Osteocyte (in vitro differentiated cells): ENCODE measurements around the gene SRXN1. TPM values are rescaled to one million over a fixed set of nuclear protein-coding genes. Genes with fewer than 3 reads are reported as not detected.

ENCODE experiments used
- DNase-seq: peaks from one replicate; pipeline ENCODE4 v3.0.0; 2021; ENCODE audit warnings: mixed read lengths; ENCODE audit not compliant: unreplicated experiment; ENCODE audit errors: extremely low spot score
- H3K27ac Mint-ChIP-seq: one replicate; pipeline ENCODE4 v1.8.0; 2021; ENCODE audit warnings: mild to moderate bottlenecking, mixed read lengths; ENCODE audit not compliant: unreplicated experiment
- H3K27me3 Mint-ChIP-seq: one replicate; pipeline ENCODE4 v1.8.0; 2021; ENCODE audit warnings: mixed read lengths; ENCODE audit not compliant: unreplicated experiment
- H3K36me3 Mint-ChIP-seq: one replicate; pipeline ENCODE4 v1.8.0; 2021; ENCODE audit warnings: mixed read lengths; ENCODE audit not compliant: unreplicated experiment
- H3K4me1 Mint-ChIP-seq: one replicate; pipeline ENCODE4 v1.8.0; 2021; ENCODE audit warnings: mixed read lengths; ENCODE audit not compliant: unreplicated experiment
- H3K4me3 Mint-ChIP-seq: one replicate; pipeline ENCODE4 v1.8.0; 2021; ENCODE audit warnings: mild to moderate bottlenecking, moderate library complexity, mixed read lengths; ENCODE audit not compliant: unreplicated experiment
- H3K9me3 Mint-ChIP-seq: one replicate; pipeline ENCODE4 v1.8.0; 2021; ENCODE audit warnings: mixed read lengths; ENCODE audit not compliant: unreplicated experiment
- total RNA-seq: library from RNA; stranded (reverse); gene quantifications from 2 replicates; pipeline ENCODE4 v1.2.1, GENCODE V29; 2021
- TF ChIP-seq, protein P1 (sequence below): fragments of 200-600 bp; sonication (generic); IDR thresholded peaks from 2 replicates; pipeline ENCODE4 v1.5.0; 2021; ENCODE audit warnings: antibody characterized with exemption, mild to moderate bottlenecking, moderate library complexity

The SRXN1 gene
- total RNA-seq, 1 donor from 2014 or later = 14.3 TPM

DNA sequence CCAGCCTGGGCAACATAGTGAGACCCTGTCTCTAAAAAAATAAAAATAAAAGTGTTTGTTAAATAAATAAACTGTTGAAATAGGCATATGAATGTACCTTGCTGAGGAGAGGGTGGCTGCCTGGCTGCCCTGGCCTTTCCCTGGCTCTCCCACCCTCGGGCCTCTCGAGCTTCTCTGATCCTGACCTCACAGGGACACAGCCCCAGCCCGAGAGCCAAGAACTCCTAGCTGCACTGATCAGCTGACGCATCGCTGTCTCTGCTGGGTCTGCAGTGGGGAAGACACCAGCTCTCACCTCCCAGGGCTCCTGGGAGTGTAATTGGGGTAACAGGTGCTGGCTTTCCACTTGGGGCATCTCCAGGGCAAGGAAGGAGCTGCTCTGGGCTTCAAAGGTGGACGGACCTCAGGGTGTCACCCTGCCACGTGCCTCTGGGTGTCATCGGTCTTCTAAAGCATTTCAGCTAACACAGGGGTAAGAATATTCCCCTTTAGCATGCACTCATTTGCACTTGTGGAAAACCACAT lies 49.8 kb downstream of the SRXN1 start:
- no peak for DNase-seq
- Mint-ChIP-seq H3K36me3 (no peaks in the 10 kb centered on the region), H3K27me3 (peaks cover 14% of the 10 kb centered on the region), H3K4me1 (no peaks in the 10 kb centered on the region), H3K27ac (no peak overlapping the region), H3K9me3 (no peaks in the 10 kb centered on the region), H3K4me3 (no peak overlapping the region)
- TF ChIP-seq, protein P1, sequence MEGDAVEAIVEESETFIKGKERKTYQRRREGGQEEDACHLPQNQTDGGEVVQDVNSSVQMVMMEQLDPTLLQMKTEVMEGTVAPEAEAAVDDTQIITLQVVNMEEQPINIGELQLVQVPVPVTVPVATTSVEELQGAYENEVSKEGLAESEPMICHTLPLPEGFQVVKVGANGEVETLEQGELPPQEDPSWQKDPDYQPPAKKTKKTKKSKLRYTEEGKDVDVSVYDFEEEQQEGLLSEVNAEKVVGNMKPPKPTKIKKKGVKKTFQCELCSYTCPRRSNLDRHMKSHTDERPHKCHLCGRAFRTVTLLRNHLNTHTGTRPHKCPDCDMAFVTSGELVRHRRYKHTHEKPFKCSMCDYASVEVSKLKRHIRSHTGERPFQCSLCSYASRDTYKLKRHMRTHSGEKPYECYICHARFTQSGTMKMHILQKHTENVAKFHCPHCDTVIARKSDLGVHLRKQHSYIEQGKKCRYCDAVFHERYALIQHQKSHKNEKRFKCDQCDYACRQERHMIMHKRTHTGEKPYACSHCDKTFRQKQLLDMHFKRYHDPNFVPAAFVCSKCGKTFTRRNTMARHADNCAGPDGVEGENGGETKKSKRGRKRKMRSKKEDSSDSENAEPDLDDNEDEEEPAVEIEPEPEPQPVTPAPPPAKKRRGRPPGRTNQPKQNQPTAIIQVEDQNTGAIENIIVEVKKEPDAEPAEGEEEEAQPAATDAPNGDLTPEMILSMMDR = no peak

DNA sequence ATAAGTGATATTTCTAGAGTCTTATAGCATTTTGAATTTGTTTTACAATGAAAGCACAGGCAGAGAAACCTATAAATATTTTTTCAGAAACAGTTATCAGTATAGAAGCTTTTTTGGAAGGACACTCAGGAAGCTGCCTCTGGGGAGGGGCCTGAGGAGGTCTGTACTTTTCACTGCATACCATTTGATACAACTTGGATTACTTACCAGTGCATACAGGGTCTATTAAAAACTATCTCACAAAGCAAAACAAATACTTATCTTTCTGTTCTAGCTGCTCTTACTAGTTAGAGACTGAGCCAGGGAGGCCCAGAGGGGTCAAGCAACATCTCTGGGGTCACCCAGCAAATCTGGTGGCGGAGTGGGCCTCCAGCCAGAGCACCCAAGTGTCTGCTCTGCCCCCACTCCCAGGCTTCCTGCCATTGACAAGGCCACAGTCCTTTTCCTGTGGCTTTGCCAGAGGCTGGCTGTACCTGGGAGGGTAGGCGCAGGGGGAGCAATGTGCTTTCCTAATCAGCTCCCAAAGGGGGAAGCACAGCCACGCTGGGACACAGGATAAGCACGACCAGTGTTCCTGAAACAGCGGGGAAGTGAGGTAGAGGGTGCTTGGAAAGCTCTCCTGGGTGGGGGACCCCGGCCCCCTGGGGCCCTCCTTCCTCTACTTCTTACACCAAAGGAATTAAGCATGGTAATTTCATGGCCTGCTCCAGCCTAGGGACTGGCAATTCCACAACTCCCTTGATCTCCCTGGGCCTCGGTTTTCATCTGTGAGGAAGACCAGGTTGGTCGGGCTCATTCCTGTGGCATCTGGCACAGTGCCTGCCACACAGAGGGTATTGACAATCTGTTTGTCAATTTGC lies 50.7 kb downstream of the SRXN1 start:
- no peaks in the 10 kb centered on the region for H3K4me1 Mint-ChIP-seq
- no peaks in the 10 kb centered on the region for H3K9me3 Mint-ChIP-seq
- H3K27ac Mint-ChIP-seq = no peak overlapping the region

DNA sequence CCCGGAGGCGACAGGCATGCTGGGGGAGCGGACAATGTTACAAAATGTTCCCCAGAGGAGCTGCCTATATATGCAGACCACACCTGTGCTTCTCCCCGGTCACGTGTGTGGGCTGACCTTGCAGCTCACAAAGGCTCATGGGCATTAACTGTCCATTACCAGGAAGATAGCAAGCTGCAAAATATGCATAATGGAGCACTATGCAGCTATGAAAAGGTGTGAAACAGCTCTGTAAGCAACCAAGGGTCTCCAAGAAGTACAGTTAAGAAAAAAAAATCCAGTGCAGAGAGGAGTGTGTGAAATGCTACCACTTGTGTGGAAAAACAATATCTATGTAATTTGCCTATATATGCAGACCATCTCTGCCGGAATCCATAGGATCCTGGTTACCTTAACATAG lies 52.3 kb downstream of the SRXN1 start:
- H3K9me3 Mint-ChIP-seq = no peaks in the 10 kb centered on the region
- no peak for DNase-seq
- no peaks in the 10 kb centered on the region for H3K4me1 Mint-ChIP-seq
- no peak overlapping the region for H3K27ac Mint-ChIP-seq
- TF ChIP-seq, protein P1 = no peak
- peaks cover 3% of the 10 kb centered on the region for H3K27me3 Mint-ChIP-seq
- no peaks in the 10 kb centered on the region for H3K36me3 Mint-ChIP-seq
- H3K4me3 Mint-ChIP-seq = no peak overlapping the region

More for the DNA sequence above, 50.7 kb downstream of the SRXN1 start:
- Mint-ChIP-seq H3K27me3 (peaks cover 7% of the 10 kb centered on the region), H3K36me3 (no peaks in the 10 kb centered on the region), H3K4me3 (no peak overlapping the region)
- TF ChIP-seq, protein P1 = no peak
- no peak for DNase-seq

DNA sequence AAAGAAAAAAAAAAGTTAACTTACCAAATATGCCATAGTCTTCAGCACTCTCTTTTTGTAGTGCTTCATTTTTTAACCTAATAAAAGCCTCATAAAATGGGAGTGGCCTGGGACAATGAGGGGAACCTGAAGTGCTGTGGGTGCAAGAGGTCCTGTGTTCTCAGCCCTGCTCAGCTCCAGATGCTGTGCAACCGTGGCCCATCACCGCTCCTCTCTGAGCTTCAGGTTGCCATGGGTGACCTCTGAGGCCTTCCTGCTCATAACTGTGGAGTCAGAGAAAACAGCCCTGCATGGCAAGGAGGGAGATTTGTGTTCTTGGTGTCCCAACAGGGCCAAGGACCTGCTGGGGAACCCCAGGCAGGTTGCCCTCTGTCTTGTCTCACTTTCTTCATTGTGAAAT lies 52.9 kb downstream of the SRXN1 start:
- H3K27me3 Mint-ChIP-seq = peaks cover 3% of the 10 kb centered on the region
- H3K9me3 Mint-ChIP-seq = no peaks in the 10 kb centered on the region
- TF ChIP-seq, protein P1 = no peak
- no peak overlapping the region for H3K27ac Mint-ChIP-seq
- H3K4me3 Mint-ChIP-seq = no peak overlapping the region
- no peak for DNase-seq
- no peaks in the 10 kb centered on the region for H3K36me3 Mint-ChIP-seq
- no peaks in the 10 kb centered on the region for H3K4me1 Mint-ChIP-seq

DNA sequence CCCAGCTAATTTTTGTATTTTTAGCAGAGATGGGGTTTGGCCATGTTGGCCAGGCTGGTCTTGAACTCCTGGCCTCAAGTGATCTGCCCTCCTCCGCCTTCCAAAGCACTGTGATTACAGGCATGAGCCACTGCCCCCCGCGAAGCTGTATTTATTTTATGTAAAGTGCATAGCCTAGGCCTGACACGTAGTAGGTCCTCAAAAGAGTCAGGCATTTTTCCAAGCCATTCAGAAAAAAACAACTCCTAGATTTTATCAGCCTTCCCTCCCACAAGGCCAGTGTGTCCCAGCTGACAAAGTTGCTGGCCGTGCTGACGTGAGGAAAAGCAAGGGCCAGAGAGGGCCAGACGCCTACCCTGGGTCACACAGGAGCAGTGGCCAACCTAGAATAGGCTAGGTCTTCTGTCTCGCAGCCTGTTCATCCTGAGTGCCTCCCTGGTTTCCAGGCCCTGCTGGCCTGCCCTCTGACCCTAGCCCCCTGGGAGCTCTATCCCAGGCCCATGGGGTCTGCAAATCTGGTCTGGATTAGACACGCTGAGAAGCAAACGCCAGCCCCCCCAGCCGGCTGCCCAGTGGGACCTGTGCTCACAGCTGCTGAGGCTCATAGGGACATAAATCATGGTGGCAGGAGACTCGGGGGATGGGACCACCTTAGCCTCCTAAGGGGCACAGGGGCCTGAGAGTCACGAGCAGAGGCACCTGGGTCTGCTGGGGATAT lies 54.7 kb downstream of the SRXN1 start:
- Mint-ChIP-seq H3K4me3 (no peak overlapping the region), H3K9me3 (no peaks in the 10 kb centered on the region), H3K27me3 (no peaks in the 10 kb centered on the region), H3K4me1 (no peaks in the 10 kb centered on the region), H3K27ac (no peak overlapping the region), H3K36me3 (no peaks in the 10 kb centered on the region)
- TF ChIP-seq, protein P1 = no peak
- DNase-seq = no peak
